Thyroid gland (tissue), 4 donors: Measurements from ENCODE around the gene CGRRF1. TPM values are rescaled to one million over a fixed set of nuclear protein-coding genes. Genes with fewer than 3 reads are reported as not detected.

Source experiments
- DNase-seq, 2 donors: peaks; one replicate each; pipeline ENCODE4 v3.0.0-alpha.2; 2019
- H3K27ac ChIP-seq, 3 donors: fragments of 200-600 bp; sonication (generic); 1 replicate in 2 of 3; 2 replicates in 1 of 3; pipeline ENCODE4 v1.5.1; 2016 to 2019; ENCODE audit warnings: mild to moderate bottlenecking in 1 of 3, moderate library complexity in 1 of 3
- H3K27me3 ChIP-seq: fragments of 200-600 bp; sonication (generic); one replicate; pipeline ENCODE4 v1.5.1; 2019
- H3K36me3 ChIP-seq, 2 donors: fragments of 200-600 bp; sonication (generic); one replicate each; pipeline ENCODE4 v1.5.1; 2016 to 2019
- H3K4me1 ChIP-seq, 2 donors: fragments of 200-600 bp; sonication (generic); one replicate each; pipeline ENCODE4 v1.5.1; 2017 to 2019
- H3K4me3 ChIP-seq, 3 donors: fragments of 200-600 bp; sonication (generic); replicated peaks in 1 of 3; 1 replicate in 2 of 3; 2 replicates in 1 of 3; pipeline ENCODE4 v1.5.1; 2016; ENCODE audit warnings: mild to moderate bottlenecking in 1 of 3
- H3K9me3 ChIP-seq: fragments of 200-600 bp; sonication (generic); one replicate; pipeline ENCODE4 v1.5.1; 2017
- CTCF ChIP-seq, 6 experiments: fragments of 200-600 bp in 3 of 6; fragments of 450-650 bp in 3 of 6; sonication (generic) in 3 of 6; IDR thresholded peaks; one replicate each; pipeline ENCODE4 v1.5.1; 2016 to 2019; ENCODE audit warnings: antibody characterized with exemption in 6 of 6, mild to moderate bottlenecking in 2 of 6, inconsistent platforms in 1 of 6, moderate library complexity in 1 of 6
- POLR2A ChIP-seq, 2 donors: fragments of 450-650 bp; IDR thresholded peaks; one replicate each; pipeline ENCODE4 v1.6.1; 2017; ENCODE audit warnings: antibody characterized with exemption in 2 of 2, mild to moderate bottlenecking in 2 of 2, moderate library complexity in 1 of 2
- WGBS, 2 donors: methylation state at CpG; one replicate each; pipeline ENCODE4 v1.1.5; 2017; 5-methylcytosine and 5-hydroxymethylcytosine counted together
- intact Hi-C: fragments of 100-400 bp; cut with DNase I; formaldehyde crosslinking; loops from one replicate; pipeline ENCODE4 v1.15.1; 2023
- total RNA-seq, 4 donors: library from RNA; depleted of rRNA; stranded (reverse); fragments of >200 nt; gene quantifications; one replicate each; pipeline ENCODE4 v1.2.3, GENCODE V29; 2016

The CGRRF1 gene, protein sequence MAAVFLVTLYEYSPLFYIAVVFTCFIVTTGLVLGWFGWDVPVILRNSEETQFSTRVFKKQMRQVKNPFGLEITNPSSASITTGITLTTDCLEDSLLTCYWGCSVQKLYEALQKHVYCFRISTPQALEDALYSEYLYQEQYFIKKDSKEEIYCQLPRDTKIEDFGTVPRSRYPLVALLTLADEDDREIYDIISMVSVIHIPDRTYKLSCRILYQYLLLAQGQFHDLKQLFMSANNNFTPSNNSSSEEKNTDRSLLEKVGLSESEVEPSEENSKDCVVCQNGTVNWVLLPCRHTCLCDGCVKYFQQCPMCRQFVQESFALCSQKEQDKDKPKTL
- 10 to 100 TPM; 21.7 to 42.6 (median 25.8) TPM for total RNA-seq

DNA sequence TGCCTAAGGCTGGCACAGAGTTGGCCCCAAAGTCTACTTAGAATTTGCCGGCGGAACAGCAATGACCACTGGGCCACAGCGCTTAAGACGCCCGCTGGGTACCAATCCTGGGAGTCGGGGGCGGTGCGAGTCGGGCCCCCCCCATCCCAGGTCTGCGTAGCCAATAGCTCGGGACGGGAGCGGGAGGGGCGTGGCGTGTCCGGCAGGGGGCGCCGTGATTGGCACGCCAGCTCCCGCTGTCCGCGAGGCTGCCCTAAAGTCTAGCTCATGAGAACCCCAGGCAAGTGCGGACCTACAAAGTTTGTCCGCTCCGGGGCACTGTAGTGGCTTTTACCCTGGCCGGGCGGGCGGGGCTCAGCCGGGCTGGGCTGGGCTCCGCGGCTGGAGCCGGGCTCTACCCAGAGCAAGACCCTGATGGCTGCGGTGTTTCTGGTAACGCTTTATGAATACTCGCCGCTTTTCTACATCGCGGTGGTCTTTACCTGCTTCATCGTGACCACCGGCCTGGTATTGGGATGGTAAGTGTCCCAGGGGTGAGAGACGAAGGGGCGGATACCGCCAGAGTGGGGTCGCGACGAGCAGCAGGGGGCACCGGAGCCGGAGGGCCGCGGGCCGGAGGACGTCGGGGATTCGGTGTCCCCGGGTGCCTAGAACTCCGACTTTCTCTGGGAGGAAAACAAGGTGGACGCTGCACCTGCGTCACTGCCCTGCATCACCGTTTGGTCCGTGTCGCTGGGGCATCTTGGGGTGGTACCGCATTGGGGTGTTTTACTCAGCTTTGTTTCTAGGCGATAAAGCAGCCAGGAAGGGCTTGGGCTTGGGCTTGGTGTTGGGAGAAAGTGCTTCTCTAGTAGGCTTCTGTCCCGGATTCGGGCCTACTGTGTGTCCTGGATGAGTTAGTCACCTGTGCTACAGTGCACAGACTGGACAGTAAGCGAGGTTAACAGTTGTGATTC lies at the start of gene CGRRF1:
CGRRF1 (plus strand) TSS at position 361 of the 956 bp plus-strand sequence; CDS start at position 415, 54 bp downstream.
- H3K4me1 ChIP-seq, result peaks cover 13 to 24% of the 10 kb centered on the region in 2 donors
- DNase-seq, result peak; percentile 99
- peak; percentile 12 to 71 for TF ChIP-seq POLR2A (IDR thresholded peaks at IDR 0.05)
- peak in 4 of 6 experiments; percentile 27 to 68 (median 46) for TF ChIP-seq CTCF (IDR thresholded peaks at IDR 0.05)
- no peaks in the 10 kb centered on the region for H3K9me3 ChIP-seq
- no peaks in the 10 kb centered on the region for H3K27me3 ChIP-seq
- intact Hi-C loops, result no loop called here
- 0 to 1% methylated on average over 39 to 44 of the region's 66 CpGs for WGBS, 2 donors
- no peaks in the 10 kb centered on the region for H3K36me3 ChIP-seq
- H3K4me3 ChIP-seq, result peak within 1 kb of the TSS; percentile 77 to 94 (median 81)
- peak within 1 kb of the TSS; percentile 43 to 79 (median 68) for H3K27ac ChIP-seq

DNA sequence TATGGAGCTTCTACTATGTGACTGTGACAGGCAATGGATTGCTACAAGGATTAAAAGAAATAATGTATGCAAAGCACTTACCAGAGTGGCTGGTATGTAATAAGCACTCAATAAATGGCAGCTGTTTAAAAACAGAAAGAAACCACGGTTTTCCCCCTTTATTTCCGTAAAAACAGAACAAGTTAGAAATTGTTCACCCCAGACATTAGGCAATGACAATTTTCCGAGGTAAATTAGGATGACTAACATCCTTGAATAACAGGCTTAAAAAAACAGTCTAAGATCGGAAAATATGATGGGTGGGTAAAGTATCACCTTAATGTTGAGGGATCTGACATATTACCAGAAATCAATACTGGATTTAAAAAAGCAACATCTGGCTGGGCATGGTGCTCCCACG lies 47.7 kb upstream of the CGRRF1 start:
- no peaks in the 10 kb centered on the region for H3K27me3 ChIP-seq
- no peak for DNase-seq
- 76 to 84% methylated on average over 5 of the region's 5 CpGs for WGBS, 2 donors
- no peaks in the 10 kb centered on the region for H3K36me3 ChIP-seq
- H3K4me1 ChIP-seq, result no peaks in the 10 kb centered on the region
- no peak overlapping the region for H3K27ac ChIP-seq
- TF ChIP-seq POLR2A (IDR thresholded peaks at IDR 0.05) (no peak), CTCF (IDR thresholded peaks at IDR 0.05) (no peak)
- H3K4me3 ChIP-seq, result no peak overlapping the region
- H3K9me3 ChIP-seq, result no peaks in the 10 kb centered on the region
- intact Hi-C loops, result no loop called here

- no peak for DNase-seq
- Histone ChIP-seq H3K27me3 (no peaks in the 10 kb centered on the region), H3K9me3 (no peaks in the 10 kb centered on the region), H3K27ac (no peak overlapping the region), H3K4me1 (peaks cover 0 to 5% of the 10 kb centered on the region in 2 donors), H3K4me3 (no peak overlapping the region), H3K36me3 (no peaks in the 10 kb centered on the region)
- 54 to 66% methylated on average over 4 of the region's 4 CpGs for WGBS, 2 donors
- intact Hi-C loops, result no loop called here
- no peak for TF ChIP-seq POLR2A (IDR thresholded peaks at IDR 0.05)
- no peak for TF ChIP-seq CTCF (IDR thresholded peaks at IDR 0.05)
Observed at GRCh38 chr14:54465654-54466053, 44.1 kb upstream of the CGRRF1 start.

- no peak overlapping the region for H3K27ac ChIP-seq
- no peaks in the 10 kb centered on the region for H3K27me3 ChIP-seq
- intact Hi-C loops, result no loop called here
- no peak overlapping the region for H3K4me3 ChIP-seq
- DNase-seq, result no peak
- TF ChIP-seq POLR2A (IDR thresholded peaks at IDR 0.05) (no peak), CTCF (IDR thresholded peaks at IDR 0.05) (no peak)
- H3K36me3 ChIP-seq, result no peaks in the 10 kb centered on the region
- H3K4me1 ChIP-seq, result peaks cover 0 to 7% of the 10 kb centered on the region in 2 donors
- no peaks in the 10 kb centered on the region for H3K9me3 ChIP-seq
Observed at GRCh38 chr14:54467280-54467679, 42.4 kb upstream of the CGRRF1 start.
